ENCODE results near the gene LRTM2.

DNA sequence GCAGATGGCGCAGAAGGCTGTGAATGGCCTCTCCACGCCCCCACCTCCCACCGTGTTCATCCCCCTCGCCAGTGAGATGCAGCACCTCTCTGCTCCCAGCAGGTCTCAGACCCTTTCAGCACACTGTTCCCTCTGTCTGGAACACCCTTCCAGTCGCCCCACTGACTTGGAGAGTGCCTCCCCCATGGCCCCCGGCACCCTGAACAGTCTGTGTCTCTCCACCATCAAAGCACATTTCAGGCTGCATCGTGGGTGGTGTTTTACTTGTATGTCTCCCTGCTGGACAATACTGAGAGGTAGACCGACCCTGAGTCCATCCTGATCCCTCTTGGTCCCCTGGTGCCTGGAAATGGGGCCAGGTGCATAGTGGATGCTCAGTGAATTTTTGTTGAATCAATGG, 63.1 kb downstream of the LRTM2 start:
- TF ChIP-seq POLR2A (IDR thresholded peaks at IDR 0.05; ENCODE audit: low read depth, low read length) (no peak), POLR2AphosphoS5 (IDR thresholded peaks at IDR 0.05; ENCODE audit: low read depth, low read length) (no peak), TAF1 (IDR thresholded peaks at IDR 0.05; ENCODE audit: borderline replicate concordance, low read depth, low read length) (no peak)
